GM18909 (cell line): ENCODE measurements around the gene OBSCN.

ENCODE experiments used
- ATAC-seq: cut with Tn5 transposase; IDR thresholded peaks from one replicate; pipeline ENCODE4 v1.9.1; 2021; ENCODE audit warnings: mild to moderate bottlenecking; ENCODE audit not compliant: unreplicated experiment, poor library complexity

Gene OBSCN

DNA sequence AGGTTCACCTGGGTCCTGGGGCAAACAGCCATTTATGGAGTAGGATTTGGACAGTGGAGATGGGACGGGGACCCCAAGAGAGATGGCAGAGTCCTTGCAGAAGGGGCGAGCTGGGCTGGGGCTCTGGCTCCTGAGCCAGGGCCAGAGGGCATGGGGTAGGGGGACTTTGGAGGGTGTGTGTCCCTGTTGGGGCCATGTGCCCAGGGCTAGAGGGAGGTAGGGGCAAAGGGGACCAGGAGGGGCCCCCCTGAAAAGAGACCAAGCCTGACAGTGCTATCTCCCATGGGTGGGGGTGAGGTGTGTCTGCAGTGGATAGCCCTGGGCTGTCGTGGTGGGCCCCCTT, 106.4 kb downstream of the OBSCN start:
- ATAC-seq = no peak

DNA sequence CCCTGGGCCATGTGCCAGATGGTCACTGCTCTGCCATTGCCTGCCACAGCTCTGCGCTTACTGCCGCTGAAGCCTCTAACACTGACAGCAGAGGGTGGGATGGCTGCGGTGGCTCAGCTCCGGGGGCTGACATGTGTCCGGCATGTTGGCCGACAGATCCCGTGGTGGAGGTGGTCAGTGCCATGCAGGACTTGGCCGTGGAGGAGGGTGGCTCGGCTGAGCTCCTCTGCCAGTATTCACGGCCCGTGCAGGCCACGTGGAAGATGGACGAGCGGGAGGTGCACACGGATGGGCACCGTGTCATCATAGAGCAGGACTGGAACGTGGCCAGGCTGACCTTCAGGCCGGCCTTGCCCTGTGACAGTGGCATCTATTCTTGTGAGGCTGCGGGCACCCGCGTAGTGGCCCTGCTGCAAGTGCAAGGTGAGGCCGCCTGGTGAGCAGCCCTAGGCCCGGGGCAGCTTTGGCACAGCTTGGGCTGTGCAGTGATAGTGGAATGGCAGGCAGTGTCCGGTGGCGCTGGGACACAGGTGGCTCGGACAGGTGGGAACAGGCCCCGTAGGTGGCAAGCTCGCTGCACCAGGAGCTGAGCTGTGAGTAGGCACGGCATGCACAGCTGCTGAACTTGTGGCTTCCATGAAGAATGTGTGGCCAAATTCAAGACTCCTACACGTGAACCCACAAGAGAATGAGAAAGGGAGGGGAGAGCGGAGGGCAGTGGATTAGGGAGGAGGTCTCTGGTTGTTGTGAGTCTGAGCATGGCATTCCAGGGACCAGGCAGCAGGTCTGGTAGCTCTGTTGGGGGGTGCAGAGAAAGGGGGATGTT, 107.0 kb downstream of the OBSCN start:
- no peak for ATAC-seq

DNA sequence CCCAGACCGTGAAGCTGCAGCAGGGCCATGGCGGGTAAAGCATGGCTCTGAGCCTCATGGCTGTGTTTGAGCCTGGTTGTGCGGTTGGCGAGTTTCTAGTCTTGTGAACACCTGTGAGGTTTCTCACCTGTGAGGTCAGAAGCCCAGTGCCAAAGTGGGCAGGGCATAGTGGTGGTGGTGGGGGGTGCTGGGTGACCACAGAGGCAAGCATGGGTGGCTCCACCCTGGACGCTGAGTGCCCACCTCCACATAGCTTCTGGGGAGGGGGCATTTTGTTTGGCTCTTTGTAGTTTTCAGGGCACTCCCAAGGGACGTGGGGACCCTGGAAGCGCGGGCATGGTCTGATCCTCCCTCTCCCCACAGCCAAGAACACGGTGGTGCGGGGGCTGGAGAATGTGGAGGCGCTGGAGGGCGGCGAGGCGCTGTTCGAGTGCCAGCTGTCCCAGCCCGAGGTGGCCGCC, 107.7 kb downstream of the OBSCN start:
- no peak for ATAC-seq

DNA sequence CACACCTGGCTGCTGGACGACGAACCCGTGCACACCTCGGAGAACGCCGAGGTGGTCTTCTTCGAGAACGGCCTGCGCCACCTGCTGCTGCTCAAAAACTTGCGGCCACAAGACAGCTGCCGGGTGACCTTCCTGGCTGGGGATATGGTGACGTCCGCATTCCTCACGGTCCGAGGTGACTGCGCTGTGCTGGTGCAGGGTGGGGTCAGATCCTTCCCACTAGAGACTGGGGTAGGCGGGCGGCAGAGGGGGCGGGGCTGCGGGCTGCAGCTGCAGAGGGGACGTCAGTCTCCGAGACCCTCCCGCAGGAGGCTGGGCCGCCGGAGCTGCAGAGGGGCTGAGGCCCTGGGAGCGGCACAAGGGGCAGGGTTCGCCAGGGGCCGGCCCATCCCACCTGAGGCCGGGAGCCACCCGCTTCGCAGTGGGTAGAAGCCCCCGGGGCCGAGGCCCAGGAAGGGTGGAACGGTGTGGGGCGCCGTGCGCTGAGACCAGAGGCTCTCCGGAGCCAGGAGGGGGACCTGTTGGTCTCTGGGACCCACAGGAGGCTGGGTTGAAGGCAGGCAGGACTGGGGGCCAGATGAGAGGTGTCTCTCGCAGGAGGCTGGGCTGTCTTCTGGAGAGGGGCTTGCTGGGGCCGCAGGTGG, 108.2 kb downstream of the OBSCN start:
- no peak for ATAC-seq

DNA sequence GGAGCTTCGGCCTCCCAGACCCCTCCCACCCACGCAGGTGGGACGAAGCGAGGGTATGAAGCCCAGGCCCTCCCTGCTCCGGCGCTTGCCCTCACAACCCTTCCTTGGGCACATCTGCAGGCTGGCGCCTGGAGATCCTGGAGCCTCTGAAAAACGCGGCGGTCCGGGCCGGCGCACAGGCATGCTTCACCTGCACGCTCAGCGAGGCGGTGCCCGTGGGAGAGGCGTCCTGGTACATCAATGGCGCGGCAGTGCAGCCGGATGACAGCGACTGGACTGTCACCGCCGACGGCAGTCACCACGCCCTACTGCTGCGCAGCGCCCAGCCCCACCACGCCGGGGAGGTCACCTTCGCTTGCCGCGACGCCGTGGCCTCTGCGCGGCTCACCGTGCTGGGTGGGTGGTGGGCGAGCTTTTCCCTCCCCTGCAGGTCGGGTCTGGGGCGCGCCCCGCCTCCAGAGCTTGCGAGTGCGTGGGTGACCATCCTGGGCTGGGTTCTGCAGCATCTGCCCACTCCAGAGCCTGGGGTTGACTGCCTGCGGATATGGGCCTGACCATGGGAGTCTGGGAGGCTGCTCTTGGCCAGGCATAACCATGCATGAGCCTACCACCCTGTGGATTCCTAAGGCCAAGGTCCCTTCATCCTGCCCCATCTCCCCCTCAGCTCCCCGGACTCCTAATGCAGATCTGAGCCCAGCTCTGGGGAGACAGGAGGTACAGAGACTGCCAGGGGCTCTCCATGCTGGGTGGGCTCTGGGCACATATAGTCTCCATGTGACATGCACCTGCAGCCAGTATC, 108.9 kb downstream of the OBSCN start:
- no peak for ATAC-seq

DNA sequence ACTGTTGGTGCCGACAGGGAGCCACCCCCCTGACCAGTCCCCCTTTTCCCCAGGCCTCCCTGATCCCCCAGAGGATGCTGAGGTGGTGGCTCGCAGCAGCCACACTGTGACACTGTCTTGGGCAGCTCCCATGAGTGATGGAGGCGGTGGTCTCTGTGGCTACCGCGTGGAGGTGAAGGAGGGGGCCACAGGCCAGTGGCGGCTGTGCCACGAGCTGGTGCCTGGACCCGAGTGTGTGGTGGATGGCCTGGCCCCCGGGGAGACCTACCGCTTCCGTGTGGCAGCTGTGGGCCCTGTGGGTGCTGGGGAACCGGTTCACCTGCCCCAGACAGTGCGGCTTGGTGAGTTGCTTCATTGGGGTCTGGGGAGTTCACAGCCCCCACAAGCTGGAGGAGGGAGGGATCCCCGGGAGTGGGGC, 109.6 kb downstream of the OBSCN start:
- no peak for ATAC-seq

DNA sequence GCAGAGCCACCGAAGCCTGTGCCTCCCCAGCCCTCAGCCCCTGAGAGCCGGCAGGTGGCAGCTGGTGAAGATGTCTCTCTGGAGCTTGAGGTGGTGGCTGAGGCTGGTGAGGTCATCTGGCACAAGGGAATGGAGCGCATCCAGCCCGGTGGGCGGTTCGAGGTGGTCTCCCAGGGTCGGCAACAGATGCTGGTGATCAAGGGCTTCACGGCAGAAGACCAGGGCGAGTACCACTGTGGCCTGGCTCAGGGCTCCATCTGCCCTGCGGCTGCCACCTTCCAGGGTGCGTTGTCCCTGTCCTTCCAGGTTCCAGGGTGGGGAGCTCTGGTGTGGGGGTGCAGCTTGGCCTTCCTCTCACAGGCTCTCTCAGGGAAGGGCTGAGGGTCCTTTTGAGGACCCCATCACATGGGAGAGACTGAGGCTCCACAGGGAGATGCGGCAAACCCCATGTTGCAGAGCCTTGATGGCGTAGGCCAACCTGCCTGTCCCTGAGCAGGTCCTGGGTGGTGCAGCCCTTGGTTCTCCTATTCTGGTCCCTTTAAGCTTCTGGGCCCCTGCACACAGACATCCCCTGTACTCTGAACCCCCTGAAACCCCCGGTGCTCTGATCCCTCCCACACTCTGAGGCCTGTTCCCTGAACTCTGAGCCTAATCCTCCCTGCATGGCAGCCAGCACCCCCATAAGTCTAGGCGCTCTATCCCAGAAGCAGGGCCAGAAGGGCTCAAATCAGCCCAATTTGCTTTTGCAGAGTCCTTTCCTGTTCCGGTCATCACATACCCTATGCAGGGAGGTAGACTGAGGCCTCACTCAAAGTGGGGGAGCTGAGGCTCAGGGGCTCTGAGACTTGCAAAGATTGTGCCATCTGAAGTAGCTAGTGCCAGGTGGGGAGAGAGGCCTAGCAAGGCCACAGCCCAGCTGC, 110.3 kb downstream of the OBSCN start:
- no peak for ATAC-seq

DNA sequence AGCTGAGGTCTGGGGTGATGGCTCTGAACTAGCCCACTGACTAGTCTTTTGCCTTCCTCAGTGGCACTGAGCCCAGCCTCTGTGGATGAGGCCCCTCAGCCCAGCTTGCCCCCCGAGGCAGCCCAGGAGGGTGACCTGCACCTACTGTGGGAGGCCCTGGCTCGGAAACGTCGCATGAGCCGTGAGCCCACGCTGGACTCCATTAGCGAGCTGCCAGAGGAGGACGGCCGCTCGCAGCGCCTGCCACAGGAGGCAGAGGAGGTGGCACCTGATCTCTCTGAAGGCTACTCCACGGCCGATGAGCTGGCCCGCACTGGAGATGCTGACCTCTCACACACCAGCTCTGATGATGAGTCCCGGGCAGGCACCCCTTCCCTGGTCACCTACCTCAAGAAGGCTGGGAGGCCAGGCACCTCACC, 111.0 kb downstream of the OBSCN start:
- ATAC-seq = no peak

DNA sequence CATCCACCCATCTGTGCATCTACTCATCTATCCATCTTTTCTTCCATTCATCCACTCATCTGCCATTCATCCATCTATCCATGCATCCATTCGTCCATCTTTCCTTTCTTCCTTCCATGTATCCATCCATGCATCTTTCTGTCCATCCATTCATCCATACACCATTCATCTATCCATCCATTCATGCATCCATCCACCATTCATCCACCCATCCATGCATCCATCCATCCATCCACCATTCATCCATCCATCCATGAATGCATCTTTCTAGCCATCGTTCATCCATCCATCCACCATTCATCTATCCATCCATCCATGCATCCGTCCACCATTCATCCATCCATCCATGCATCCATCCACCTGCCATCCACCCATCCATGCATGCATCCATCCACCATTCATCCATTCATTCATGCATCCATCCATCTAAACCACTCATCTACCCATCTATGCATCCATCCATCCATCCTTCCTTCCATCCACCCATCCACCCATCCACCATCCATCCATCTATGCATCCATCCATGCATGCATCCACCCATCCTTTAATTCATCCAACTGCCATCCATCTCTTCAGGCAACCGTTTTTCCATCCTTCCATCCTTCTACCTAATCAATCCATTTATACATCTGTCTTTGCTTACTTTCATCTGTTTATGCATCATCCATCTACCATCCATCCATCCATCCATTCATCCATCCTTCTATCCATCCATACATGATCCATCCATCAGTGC, 111.7 kb downstream of the OBSCN start:
- ATAC-seq = no peak

DNA sequence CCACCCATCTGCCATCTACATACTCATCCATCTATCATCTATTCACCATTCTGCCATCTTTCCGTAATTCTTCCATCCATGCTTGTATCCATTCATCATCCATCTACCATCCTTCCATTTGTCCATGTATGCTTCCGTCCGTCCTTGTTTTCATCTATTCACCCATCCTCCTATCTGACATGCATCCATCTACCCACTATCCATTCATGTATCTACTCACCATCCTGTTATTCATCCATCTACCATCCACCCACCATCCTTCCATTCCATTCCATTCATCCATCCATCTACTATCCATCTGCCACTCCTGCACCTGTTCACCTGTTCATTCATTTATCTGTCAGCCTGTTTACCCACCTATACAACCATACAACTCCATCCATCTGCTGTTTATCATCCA, 112.5 kb downstream of the OBSCN start:
- ATAC-seq = no peak

DNA sequence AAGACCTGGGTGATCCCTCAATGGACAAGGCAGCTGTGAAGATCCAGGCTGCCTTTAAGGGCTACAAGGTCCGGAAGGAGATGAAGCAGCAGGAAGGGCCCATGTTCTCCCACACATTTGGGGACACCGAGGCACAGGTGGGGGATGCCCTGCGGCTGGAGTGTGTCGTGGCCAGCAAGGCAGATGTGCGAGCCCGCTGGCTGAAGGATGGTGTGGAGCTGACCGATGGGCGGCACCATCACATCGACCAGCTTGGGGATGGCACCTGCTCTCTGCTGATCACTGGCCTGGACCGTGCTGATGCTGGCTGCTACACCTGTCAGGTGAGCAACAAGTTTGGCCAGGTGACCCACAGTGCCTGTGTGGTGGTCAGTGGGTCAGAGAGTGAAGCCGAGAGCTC, 113.6 kb downstream of the OBSCN start:
- no peak for ATAC-seq

DNA sequence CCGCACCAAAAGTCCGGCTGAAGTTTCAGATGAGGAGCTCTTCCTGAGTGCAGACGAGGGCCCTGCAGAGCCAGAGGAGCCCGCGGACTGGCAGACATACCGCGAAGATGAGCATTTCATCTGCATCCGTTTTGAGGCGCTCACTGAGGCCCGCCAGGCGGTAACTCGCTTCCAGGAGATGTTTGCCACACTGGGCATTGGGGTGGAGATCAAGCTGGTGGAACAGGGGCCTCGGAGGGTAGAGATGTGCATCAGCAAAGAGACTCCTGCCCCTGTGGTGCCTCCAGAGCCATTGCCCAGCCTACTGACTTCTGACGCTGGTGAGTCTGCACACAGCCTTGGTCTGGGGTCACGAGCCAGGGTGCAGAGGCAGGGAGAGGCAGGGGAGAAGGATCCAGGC, 114.1 kb downstream of the OBSCN start:
- no peak for ATAC-seq

DNA sequence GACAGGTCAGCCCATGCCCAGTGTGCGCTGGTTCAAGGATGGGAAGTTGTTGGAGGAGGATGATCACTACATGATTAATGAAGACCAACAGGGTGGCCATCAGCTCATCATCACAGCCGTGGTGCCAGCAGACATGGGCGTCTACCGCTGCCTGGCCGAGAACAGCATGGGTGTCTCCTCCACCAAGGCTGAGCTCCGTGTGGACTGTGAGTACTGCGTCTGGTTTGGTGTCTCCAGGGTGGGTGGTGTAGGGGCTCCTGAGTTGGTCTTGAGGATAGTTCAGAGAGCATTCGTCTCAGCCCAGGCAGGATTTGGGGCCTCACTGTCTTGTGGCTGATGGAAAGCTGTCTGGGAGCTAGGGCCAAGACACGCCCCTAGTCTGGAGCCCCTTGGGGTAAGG, 115.6 kb downstream of the OBSCN start:
- ATAC-seq = no peak

DNA sequence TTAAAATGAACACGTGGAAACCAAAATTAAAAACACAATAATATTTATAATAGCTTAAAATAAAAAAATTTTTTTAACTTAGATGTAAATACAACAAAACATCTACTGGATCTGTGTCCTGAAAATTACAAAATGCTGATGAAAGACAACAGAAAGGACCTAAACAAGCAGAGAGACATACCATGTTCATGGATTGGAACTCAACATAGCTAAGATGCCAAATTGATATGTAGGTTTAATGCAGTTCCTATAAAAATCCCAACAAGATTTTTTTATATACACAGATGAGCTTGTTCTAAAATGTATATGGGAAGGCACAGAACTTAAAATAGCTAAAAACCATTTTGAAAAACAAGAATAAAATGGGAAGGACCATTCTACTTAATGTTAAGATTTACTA, 117.4 kb downstream of the OBSCN start:
- no peak for ATAC-seq

DNA sequence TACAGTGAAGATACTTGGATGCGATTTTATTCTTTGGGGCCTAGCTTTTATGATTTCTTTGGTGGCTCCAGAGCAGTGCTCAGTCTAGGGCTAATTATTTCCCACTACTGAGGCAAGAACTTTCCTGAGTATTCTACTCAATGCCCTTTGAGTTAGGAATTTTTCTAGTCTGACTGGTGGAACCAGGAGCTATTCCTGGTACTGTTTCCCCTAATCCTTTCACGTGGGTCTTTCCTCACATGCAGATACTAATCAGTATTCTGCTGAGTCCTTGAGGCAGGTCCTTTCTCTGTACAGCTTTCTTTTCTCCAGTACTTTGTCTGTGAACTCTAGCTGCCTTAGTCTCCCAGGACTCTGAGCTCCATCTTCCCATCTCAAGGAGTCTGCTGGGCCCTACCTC, 122.0 kb downstream of the OBSCN start:
- no peak for ATAC-seq

DNA sequence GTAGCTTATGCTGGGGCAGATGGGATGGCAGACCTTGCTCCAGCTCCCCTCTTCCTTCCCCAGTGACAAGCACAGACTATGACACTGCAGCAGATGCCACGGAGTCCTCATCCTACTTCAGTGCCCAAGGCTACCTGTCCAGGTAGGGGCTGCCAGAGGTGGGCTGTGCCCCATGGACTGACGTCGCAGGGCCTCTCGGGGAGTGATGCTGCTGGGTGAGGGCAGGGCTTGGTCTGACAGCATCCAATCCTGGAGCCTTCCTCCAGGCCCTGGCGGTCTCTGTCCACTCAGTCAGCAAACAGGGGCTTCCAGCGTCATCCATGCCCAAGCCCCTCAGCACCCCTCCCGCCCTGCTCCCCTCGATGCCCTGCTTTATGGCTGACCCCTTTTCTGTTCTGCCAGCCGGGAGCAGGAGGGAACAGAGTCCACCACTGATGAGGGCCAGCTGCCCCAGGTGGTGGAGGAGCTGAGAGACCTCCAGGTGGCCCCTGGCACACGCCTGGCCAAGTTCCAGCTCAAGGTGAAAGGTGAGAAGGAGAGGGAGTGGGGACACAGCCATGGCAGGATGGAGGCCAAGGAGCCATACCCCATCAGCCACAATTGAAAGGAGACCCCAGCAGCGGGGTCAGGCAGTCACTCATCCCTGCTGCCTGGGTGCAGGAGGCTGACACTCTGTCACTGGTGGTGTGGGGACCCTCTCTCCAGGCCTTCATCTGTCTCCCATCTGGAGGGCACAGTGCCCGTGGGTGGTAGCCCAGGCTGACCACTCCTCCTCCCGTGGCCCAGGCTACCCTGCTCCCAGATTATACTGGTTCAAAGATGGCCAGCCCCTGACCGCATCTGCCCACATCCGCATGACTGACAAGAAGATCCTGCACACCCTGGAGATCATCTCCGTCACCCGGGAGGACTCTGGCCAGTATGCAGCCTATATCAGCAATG, 125.2 kb downstream of the OBSCN start:
- no peak for ATAC-seq

DNA sequence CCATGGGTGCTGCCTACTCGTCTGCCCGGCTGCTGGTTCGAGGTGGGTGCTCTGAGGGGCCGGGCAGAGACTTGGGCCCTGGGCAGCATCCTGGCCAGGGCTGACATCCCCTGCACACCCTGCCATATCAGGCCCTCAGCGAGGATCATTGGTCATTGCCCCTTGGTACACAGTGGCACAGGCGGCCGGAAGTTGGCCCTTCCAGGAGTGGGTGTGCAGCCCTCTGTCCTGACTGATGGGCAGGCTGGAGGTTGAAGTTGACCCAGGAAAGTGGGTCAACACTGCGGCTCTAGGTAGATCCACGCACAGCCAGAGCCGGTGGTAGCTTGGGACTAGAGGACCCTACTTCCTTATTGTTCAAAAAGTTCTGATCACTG, 125.9 kb downstream of the OBSCN start:
- ATAC-seq = no peak

DNA sequence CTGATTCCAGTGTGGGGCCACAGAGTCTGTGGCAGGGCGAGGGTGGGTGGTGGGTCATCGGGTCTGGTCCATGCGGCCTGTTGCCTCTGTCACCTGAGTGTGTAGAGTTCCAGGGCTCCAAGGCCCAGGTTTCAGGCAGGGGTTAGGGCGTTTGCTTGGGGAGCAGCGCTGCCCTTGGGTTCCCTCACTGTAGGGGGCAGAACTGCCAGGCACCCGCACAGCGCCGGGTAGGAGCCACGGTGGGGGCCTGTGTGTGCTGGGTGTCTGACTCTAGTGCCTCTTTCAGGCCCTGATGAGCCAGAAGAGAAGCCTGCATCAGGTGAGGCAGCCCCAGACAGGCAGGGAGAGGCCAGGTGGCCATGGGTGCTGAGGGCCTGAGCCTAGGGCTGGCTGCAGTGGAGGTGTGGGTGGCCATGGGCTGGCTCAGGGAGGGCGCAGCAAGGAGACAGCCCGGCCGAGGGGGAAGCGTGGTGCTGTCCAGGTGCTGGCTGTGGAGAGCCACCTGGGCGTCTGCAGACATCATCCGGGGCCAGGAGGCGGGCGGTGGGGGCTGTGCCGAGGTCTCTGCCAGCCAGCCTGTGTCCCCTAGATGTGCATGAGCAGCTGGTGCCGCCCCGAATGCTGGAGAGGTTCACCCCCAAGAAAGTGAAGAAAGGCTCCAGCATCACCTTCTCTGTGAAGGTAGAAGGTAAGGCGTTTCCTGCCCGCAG, 126.5 kb downstream of the OBSCN start:
- ATAC-seq = no peak
